GM19463 (cell line): ENCODE results near the gene ARID5B.

Experiments used
- ATAC-seq: cut with Tn5 transposase; IDR thresholded peaks from one replicate; pipeline ENCODE4 v1.9.1; 2021; ENCODE audit warnings: mild to moderate bottlenecking, moderate library complexity; ENCODE audit not compliant: unreplicated experiment

Gene ARID5B

GRCh38 chr10:62130948-62131347 lies 229.4 kb downstream of the ARID5B start:
- no peak for ATAC-seq

- no peak for ATAC-seq
These were observed 230.2 kb downstream of the ARID5B start for GRCh38 chr10:62131724-62132123.

GRCh38 chr10:62133618-62134017 lies 232.1 kb downstream of the ARID5B start:
- peak; percentile 95 for ATAC-seq

GRCh38 chr10:62136931-62137330 lies 235.4 kb downstream of the ARID5B start:
- no peak for ATAC-seq
